WERI-Rb-1 (cell line): Measurements from ENCODE around the gene ATRNL1.

ENCODE experiments used
- DNase-seq: peaks from one replicate; pipeline ENCODE4 v3.0.0-alpha.2; 2020
- H3K27ac ChIP-seq: fragments of 250-450 bp; sonication (Bioruptor Pico); 2 replicates; pipeline ENCODE4 v1.5.1; 2020; ENCODE audit warnings: mild to moderate bottlenecking, moderate library complexity
- H3K27me3 ChIP-seq: fragments of 250-450 bp; sonication (Bioruptor Pico); 2 replicates; pipeline ENCODE4 v1.5.1; 2021; ENCODE audit warnings: mild to moderate bottlenecking, low read depth, moderate library complexity; ENCODE audit not compliant: insufficient read depth, severe bottlenecking
- H3K36me3 ChIP-seq: fragments of 250-450 bp; sonication (Bioruptor Pico); 2 replicates; pipeline ENCODE4 v1.5.1; 2020; ENCODE audit warnings: mild to moderate bottlenecking, moderate library complexity
- H3K4me3 ChIP-seq: 2 replicates; pipeline ENCODE4 v1.5.1; 2011; ENCODE audit warnings: low read depth, mild to moderate bottlenecking, control low read depth, low read length
- H3K9me3 ChIP-seq: fragments of 250-450 bp; sonication (Bioruptor Pico); 2 replicates; pipeline ENCODE4 v1.5.1; 2021; ENCODE audit warnings: mild to moderate bottlenecking, moderate library complexity; ENCODE audit not compliant: severe bottlenecking
- CTCF ChIP-seq: IDR thresholded peaks from 2 replicates; pipeline ENCODE4 v1.5.1; 2011; ENCODE audit warnings: low read depth, mild to moderate bottlenecking, control low read depth, inconsistent platforms, low read length

The ATRNL1 gene

GRCh38 chr10:115653473-115653872 is 560.3 kb downstream of the ATRNL1 start:
- no peak for DNase-seq
- no peak for TF ChIP-seq CTCF
- Histone ChIP-seq H3K4me3 (no peak overlapping the region), H3K36me3 (no peaks in the 10 kb centered on the region), H3K9me3 (no peaks in the 10 kb centered on the region), H3K27me3 (no peaks in the 10 kb centered on the region), H3K27ac (no peak overlapping the region)

GRCh38 chr10:115654961-115655360 is 561.8 kb downstream of the ATRNL1 start:
- no peak overlapping the region for H3K4me3 ChIP-seq
- no peak overlapping the region for H3K27ac ChIP-seq
- no peaks in the 10 kb centered on the region for H3K27me3 ChIP-seq
- no peak for TF ChIP-seq CTCF
- H3K36me3 ChIP-seq = no peaks in the 10 kb centered on the region
- no peaks in the 10 kb centered on the region for H3K9me3 ChIP-seq
- DNase-seq = no peak

GRCh38 chr10:115657161-115657860 is 564.1 kb downstream of the ATRNL1 start:
- no peak overlapping the region for H3K27ac ChIP-seq
- no peaks in the 10 kb centered on the region for H3K27me3 ChIP-seq
- no peak overlapping the region for H3K4me3 ChIP-seq
- no peaks in the 10 kb centered on the region for H3K9me3 ChIP-seq
- no peaks in the 10 kb centered on the region for H3K36me3 ChIP-seq
- DNase-seq = no peak
- TF ChIP-seq CTCF = no peak

- no peaks in the 10 kb centered on the region for H3K27me3 ChIP-seq
Measured at GRCh38 chr10:115659616-115660015, 566.5 kb downstream of the ATRNL1 start.

GRCh38 chr10:115660391-115660790 is 567.2 kb downstream of the ATRNL1 start:
- Histone ChIP-seq H3K36me3 (no peaks in the 10 kb centered on the region), H3K4me3 (no peak overlapping the region), H3K27ac (no peak overlapping the region), H3K27me3 (no peaks in the 10 kb centered on the region), H3K9me3 (no peaks in the 10 kb centered on the region)
- DNase-seq = no peak
- TF ChIP-seq CTCF = no peak

More at GRCh38 chr10:115659616-115660015, 566.5 kb downstream of the ATRNL1 start:
- Histone ChIP-seq H3K36me3 (no peaks in the 10 kb centered on the region), H3K4me3 (no peak overlapping the region), H3K9me3 (no peaks in the 10 kb centered on the region), H3K27ac (no peak overlapping the region)
- TF ChIP-seq CTCF = no peak
- no peak for DNase-seq

GRCh38 chr10:115662422-115662821 is 569.3 kb downstream of the ATRNL1 start:
- no peak for DNase-seq
- Histone ChIP-seq H3K27ac (no peak overlapping the region), H3K36me3 (no peaks in the 10 kb centered on the region), H3K27me3 (no peaks in the 10 kb centered on the region), H3K4me3 (no peak overlapping the region), H3K9me3 (no peaks in the 10 kb centered on the region)
- TF ChIP-seq CTCF = no peak
